Stimulated activated naive CD8-positive, alpha-beta T cell treated with anti-CD3 and anti-CD28 coated beads, Interleukin-15, Interleukin-2, amounts not matched to agents 100 U/mL and 50 U/mL, for 24 hours (primary cell): ENCODE data around the gene TRIP13.
"Not testable (repeated sequence)": the region's sequence is repeated elsewhere in the genome, so short reads cannot be mapped to it uniquely, and the experiment has no call there.

Experiments
- ATAC-seq: fragments of 150-1000 bp; cut with Tn5 transposase; one replicate; pipeline ENCODE4 v1.10.0; 2021
- DNase-seq: peaks from one replicate; pipeline ENCODE4 v3.0.0; 2021

TRIP13 gene

GRCh38 chr5:920321-920720 lies 27.6 kb downstream of the TRIP13 start:
- no peak for DNase-seq
- no peak for ATAC-seq

GRCh38 chr5:921456-922435 lies 29.1 kb downstream of the TRIP13 start:
- ATAC-seq (no peak), DNase-seq (no peak)

GRCh38 chr5:922436-923280 lies 30.0 kb downstream of the TRIP13 start:
- no peak for DNase-seq

GRCh38 chr5:923281-923873 lies 30.7 kb downstream of the TRIP13 start:
- DNase-seq (peak; percentile 85), ATAC-seq (peak; percentile 91)

More at GRCh38 chr5:922436-923280, 30.0 kb downstream of the TRIP13 start:
- ATAC-seq, result no peak

GRCh38 chr5:926417-927171 lies 33.9 kb downstream of the TRIP13 start:
- ATAC-seq, result peak; percentile 60
- peak; percentile 39 for DNase-seq

GRCh38 chr5:927172-928015 lies 34.7 kb downstream of the TRIP13 start:
- ATAC-seq, result no peak

GRCh38 chr5:929182-929581 lies 36.5 kb downstream of the TRIP13 start:
- not testable (repeated sequence) for ATAC-seq

More at GRCh38 chr5:927172-928015, 34.7 kb downstream of the TRIP13 start:
- no peak for DNase-seq

GRCh38 chr5:929596-929995 lies 36.9 kb downstream of the TRIP13 start:
- ATAC-seq (no peak), DNase-seq (no peak)

More at GRCh38 chr5:929182-929581, 36.5 kb downstream of the TRIP13 start:
- DNase-seq, result not testable (repeated sequence)

- no peak for ATAC-seq
These were observed 38.2 kb downstream of the TRIP13 start for GRCh38 chr5:930866-931265.

GRCh38 chr5:931570-932145 lies 39.0 kb downstream of the TRIP13 start:
- no peak for DNase-seq
- ATAC-seq, result no peak

More at GRCh38 chr5:930866-931265, 38.2 kb downstream of the TRIP13 start:
- no peak for DNase-seq

- DNase-seq, result no peak
- ATAC-seq, result no peak
These were observed 39.5 kb downstream of the TRIP13 start for GRCh38 chr5:932151-932627.

- DNase-seq (no peak), ATAC-seq (peak; percentile 70)
These were observed 40.1 kb downstream of the TRIP13 start for GRCh38 chr5:932628-933250.

GRCh38 chr5:933251-933861 lies 40.7 kb downstream of the TRIP13 start:
- DNase-seq (no peak), ATAC-seq (peak; percentile 60)

GRCh38 chr5:933951-934350 lies 41.3 kb downstream of the TRIP13 start:
- not testable (repeated sequence) for ATAC-seq, DNase-seq

GRCh38 chr5:934381-934967 lies 41.8 kb downstream of the TRIP13 start:
- not testable (repeated sequence) for ATAC-seq, DNase-seq

- ATAC-seq, result no peak
- DNase-seq, result no peak
These were observed 42.9 kb downstream of the TRIP13 start for GRCh38 chr5:935510-936084.

- DNase-seq, result no peak
- ATAC-seq, result no peak
These were observed 43.8 kb downstream of the TRIP13 start for GRCh38 chr5:936149-937144.
